Astrocyte (in vitro differentiated cells and primary cell): Measurements from ENCODE around the gene OSBPL6.

Source experiments
- EZH2 ChIP-seq: IDR thresholded peaks from 2 replicates; pipeline ENCODE4 v1.6.1; 2012; ENCODE audit warnings: mild to moderate bottlenecking, low read length, inconsistent platforms; ENCODE audit not compliant: insufficient read depth
- TF ChIP-seq, protein P1 (sequence below): IDR thresholded peaks from 2 replicates; pipeline ENCODE4 v1.5.1; 2011; ENCODE audit warnings: low read depth, mild to moderate bottlenecking, inconsistent platforms, low read length, moderate library complexity; ENCODE audit not compliant: insufficient read depth

GRCh38 chr2:178270338-178270737 lies 76.0 kb downstream of the OSBPL6 start:
- TF ChIP-seq, protein P1, sequence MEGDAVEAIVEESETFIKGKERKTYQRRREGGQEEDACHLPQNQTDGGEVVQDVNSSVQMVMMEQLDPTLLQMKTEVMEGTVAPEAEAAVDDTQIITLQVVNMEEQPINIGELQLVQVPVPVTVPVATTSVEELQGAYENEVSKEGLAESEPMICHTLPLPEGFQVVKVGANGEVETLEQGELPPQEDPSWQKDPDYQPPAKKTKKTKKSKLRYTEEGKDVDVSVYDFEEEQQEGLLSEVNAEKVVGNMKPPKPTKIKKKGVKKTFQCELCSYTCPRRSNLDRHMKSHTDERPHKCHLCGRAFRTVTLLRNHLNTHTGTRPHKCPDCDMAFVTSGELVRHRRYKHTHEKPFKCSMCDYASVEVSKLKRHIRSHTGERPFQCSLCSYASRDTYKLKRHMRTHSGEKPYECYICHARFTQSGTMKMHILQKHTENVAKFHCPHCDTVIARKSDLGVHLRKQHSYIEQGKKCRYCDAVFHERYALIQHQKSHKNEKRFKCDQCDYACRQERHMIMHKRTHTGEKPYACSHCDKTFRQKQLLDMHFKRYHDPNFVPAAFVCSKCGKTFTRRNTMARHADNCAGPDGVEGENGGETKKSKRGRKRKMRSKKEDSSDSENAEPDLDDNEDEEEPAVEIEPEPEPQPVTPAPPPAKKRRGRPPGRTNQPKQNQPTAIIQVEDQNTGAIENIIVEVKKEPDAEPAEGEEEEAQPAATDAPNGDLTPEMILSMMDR = no peak
- TF ChIP-seq EZH2 = no peak
